Erythroblast (primary cell): Measurements from ENCODE around the gene KCNH2.
"Not testable (repeated sequence)": the region's sequence is repeated elsewhere in the genome, so short reads cannot be mapped to it uniquely, and the experiment has no call there.

Experiments used
- GATA1 ChIP-seq: IDR thresholded peaks from 2 replicates; pipeline ENCODE4 v1.6.1; 2011; ENCODE audit warnings: low read depth, mild to moderate bottlenecking, control low read depth, low read length, moderate library complexity
- POLR2A ChIP-seq: IDR thresholded peaks from 2 replicates; pipeline ENCODE4 v1.6.1; 2011; ENCODE audit warnings: mild to moderate bottlenecking, low read length

DNA sequence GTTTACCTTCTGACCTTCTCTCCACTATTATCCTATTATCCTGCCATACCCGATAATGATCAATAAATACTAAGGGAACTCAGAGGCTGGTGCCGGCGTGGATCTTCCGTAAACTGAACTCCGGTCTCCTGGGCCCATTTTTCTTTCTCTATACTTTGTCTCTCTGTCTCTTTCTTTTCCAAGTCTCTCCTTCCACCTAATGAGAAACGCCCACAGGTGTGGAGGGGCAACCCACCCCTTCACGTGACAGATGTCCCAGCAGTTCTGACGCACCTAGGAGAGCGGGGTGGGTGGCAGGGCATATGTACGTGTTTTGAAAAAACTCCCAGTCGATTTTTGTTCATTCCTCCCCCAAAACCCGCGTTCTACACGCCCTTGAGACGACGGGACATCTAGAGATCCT lies 49.6 kb upstream of the KCNH2 start:
- not testable (repeated sequence) for TF ChIP-seq POLR2A, GATA1
